B cell (primary cell): ENCODE results near the gene SLC25A43. TPM values are rescaled to one million over a fixed set of nuclear protein-coding genes. Genes with fewer than 3 reads are reported as not detected.

Experiments
- ATAC-seq: fragments of 200-7000 bp; cut with Tn5 transposase; one replicate; pipeline ENCODE4 v1.10.0; 2021; ENCODE audit warnings: low read depth, mild to moderate bottlenecking, moderate number of reproducible peaks, moderate library complexity
- CTCF ChIA-PET: fragments of 350-600 bp; sonication (Branson Sonifier 250); formaldehyde crosslinking; loops from one replicate; lab custom pipeline; 2021; ENCODE audit warnings: antibody characterized with exemption, inconsistent platforms; lab: Charles Lee
- POLR2A ChIA-PET: fragments of 350-600 bp; sonication (Branson Sonifier 250); formaldehyde crosslinking; loops from one replicate; lab custom pipeline; 2021; ENCODE audit warnings: antibody characterized with exemption; lab: Charles Lee
- DNase-seq: peaks from one replicate; pipeline ENCODE4 v3.0.0; 2013
- H2AFZ ChIP-seq: 2 replicates; pipeline ENCODE4 v1.6.1; 2012; ENCODE audit warnings: mild to moderate bottlenecking, low read depth, low read length; ENCODE audit not compliant: insufficient read depth, poor library complexity, severe bottlenecking
- H3K27ac ChIP-seq, 2 donors: 1 replicate in 1 of 2; 2 replicates in 1 of 2; pipeline ENCODE4 v1.5.1; 2012 to 2013; ENCODE audit warnings: low read length in 2 of 2, mild to moderate bottlenecking in 2 of 2, moderate library complexity in 1 of 2
- H3K27me3 ChIP-seq, 4 experiments: fragments of 200-600 bp in 1 of 4; sonication (generic) in 1 of 4; replicated peaks in 1 of 4; 1 replicate in 2 of 4; 2 replicates in 2 of 4; pipeline versions ENCODE4 v1.6.1 to v1.7.0; 2013 to 2016; ENCODE audit warnings: low read length in 3 of 4, mild to moderate bottlenecking in 2 of 4, mixed read lengths in 1 of 4, moderate library complexity in 1 of 4; ENCODE audit not compliant: insufficient read depth in 4 of 4, control insufficient read depth in 3 of 4; ENCODE audit errors: control extremely low read depth in 1 of 4
- H3K36me3 ChIP-seq, 2 experiments: replicated peaks in 1 of 2; 1 replicate in 1 of 2; 2 replicates in 1 of 2; pipeline versions ENCODE4 v1.6.1 to v1.7.1; 2013; ENCODE audit warnings: low read length in 1 of 2; ENCODE audit not compliant: insufficient read depth in 2 of 2, control insufficient read depth in 1 of 2; ENCODE audit errors: control extremely low read depth in 1 of 2, extremely low read depth in 1 of 2
- H3K4me1 ChIP-seq, 2 donors: fragments of 200-600 bp in 1 of 2; sonication (generic) in 1 of 2; 1 replicate in 1 of 2; 2 replicates in 1 of 2; pipeline versions ENCODE4 v1.5.1 to v1.6.1; 2013 to 2017; ENCODE audit warnings: low read length in 2 of 2; ENCODE audit not compliant: control insufficient read depth in 2 of 2, insufficient read depth in 2 of 2
- H3K4me2 ChIP-seq: replicated peaks from 2 replicates; pipeline ENCODE3; 2012; ENCODE audit warnings: mild to moderate bottlenecking, low read depth, low read length; ENCODE audit not compliant: poor library complexity, severe bottlenecking
- H3K4me3 ChIP-seq, 5 experiments: fragments of 200-600 bp in 1 of 5; sonication (generic) in 1 of 5; 1 replicate in 3 of 5; 2 replicates in 2 of 5; pipeline versions ENCODE4 v1.5.1 to v1.7.0; 2011 to 2016; ENCODE audit warnings: low read length in 4 of 5, mild to moderate bottlenecking in 4 of 5, low read depth in 2 of 5, control low read depth in 1 of 5, moderate library complexity in 1 of 5; ENCODE audit not compliant: insufficient read depth in 1 of 5; ENCODE audit errors: control extremely low read depth in 1 of 5, extremely low read depth in 1 of 5
- H3K79me2 ChIP-seq: fragments of 200-600 bp; sonication (generic); one replicate; pipeline ENCODE4 v1.6.0; 2016; ENCODE audit warnings: low read length; ENCODE audit not compliant: control insufficient read depth, insufficient read depth
- H3K9ac ChIP-seq: fragments of 200-600 bp; sonication (generic); 2 replicates; pipeline ENCODE4 v1.6.1; 2017; ENCODE audit warnings: mild to moderate bottlenecking, low read length, moderate library complexity
- H3K9me3 ChIP-seq, 3 donors: one replicate each; pipeline versions ENCODE4 v1.6.1 to v1.7.1; 2013; ENCODE audit warnings: low read length in 2 of 3; ENCODE audit not compliant: control insufficient read depth in 2 of 3, insufficient read depth in 1 of 3; ENCODE audit errors: control extremely low read depth in 1 of 3
- H4K20me1 ChIP-seq: 2 replicates; pipeline ENCODE4 v1.6.0; 2012; ENCODE audit warnings: mild to moderate bottlenecking, low read length; ENCODE audit not compliant: insufficient read depth, control insufficient read depth, poor library complexity, severe bottlenecking
- H3K27ac Mint-ChIP-seq: one replicate; pipeline ENCODE4 v1.8.0; 2021; ENCODE audit warnings: mixed read lengths
- H3K27me3 Mint-ChIP-seq: one replicate; pipeline ENCODE4 v1.8.0; 2021; ENCODE audit warnings: mixed read lengths
- H3K4me1 Mint-ChIP-seq: one replicate; pipeline ENCODE4 v1.8.0; 2021; ENCODE audit warnings: mixed read lengths
- H3K4me3 Mint-ChIP-seq: one replicate; pipeline ENCODE4 v1.8.0; 2021; ENCODE audit warnings: mixed read lengths
- H3K9me3 Mint-ChIP-seq: one replicate; pipeline ENCODE4 v1.8.0; 2022; ENCODE audit warnings: mixed read lengths; ENCODE audit not compliant: insufficient read depth
- EZH2 ChIP-seq: IDR thresholded peaks from 2 replicates; pipeline ENCODE4 v1.6.1; 2012; ENCODE audit warnings: borderline replicate concordance, low read depth, mild to moderate bottlenecking, moderate library complexity, low read length; ENCODE audit not compliant: insufficient read depth, poor library complexity, severe bottlenecking
- WGBS: methylation state at CpG from one replicate; pipeline ENCODE4 v1.1.5; 2013; ENCODE audit warnings: missing lambda C conversion rate; ENCODE audit not compliant: insufficient coverage; 5-methylcytosine and 5-hydroxymethylcytosine counted together
- intact Hi-C: fragments of 100-400 bp; cut with micrococcal nuclease; formaldehyde crosslinking; loops from one replicate; pipeline ENCODE4 v1.10.0; 2022
- polyA plus RNA-seq: library from polyadenylated mRNA; depleted of rRNA; stranded (reverse); fragments of >200 nt; gene quantifications from 2 replicates; pipeline ENCODE4 v1.2.3, GENCODE V29; 2012
- total RNA-seq, 2 donors: library from RNA; stranded (reverse); fragments of 120-200 nt in 1 of 2; gene quantifications; 1 replicate in 1 of 2; 2 replicates in 1 of 2; pipeline versions ENCODE4 v1.2.3 to v1.2.4, GENCODE V29; 2013 to 2022
- TF ChIP-seq, protein P1 (sequence below): fragments of 200-600 bp; IDR thresholded peaks from one replicate; pipeline ENCODE4 v1.8.0; 2022; ENCODE audit warnings: antibody characterized with exemption, mild to moderate bottlenecking

The SLC25A43 gene
- total and polyA plus RNA-seq, 2 donors (not counting 1 experiment from before 2014, with no cell fraction given): 9.1 to 11.2 TPM

DNA sequence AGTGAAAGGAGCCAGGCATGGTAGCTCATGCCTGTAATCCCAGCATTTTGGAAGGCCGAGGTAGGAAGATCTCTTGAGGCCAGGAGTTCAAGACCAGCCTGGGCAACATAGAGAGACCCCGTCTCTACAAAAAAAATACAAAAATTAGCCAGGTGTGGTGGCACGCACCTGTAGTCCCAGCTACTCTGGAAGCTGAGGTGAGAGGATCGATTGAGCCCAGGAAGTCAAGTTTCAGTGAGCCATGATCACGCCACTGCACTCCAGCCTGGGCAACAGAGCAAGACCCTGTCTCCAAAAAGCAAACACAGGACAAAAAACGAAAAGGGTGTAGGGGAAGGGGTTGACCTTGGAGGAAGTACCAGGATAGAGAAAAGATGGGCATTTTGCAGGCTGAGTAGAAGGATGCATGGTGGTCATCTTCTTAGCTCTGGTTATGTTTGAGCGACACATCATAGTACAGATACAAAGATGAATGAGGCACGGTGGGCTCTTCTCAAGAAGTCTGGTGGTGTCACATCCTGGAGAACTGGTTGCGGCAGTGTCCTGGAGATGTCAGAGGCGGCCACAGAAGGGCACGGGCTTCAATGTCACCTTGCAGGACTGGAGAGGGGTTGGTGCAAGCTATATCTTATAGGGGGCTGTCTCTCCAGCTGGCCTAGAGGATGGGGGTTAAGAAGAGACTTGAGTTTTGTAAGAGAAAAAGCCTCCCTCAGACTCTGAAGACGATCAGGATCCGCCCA lies 101.1 kb downstream of the SLC25A43 start:
- H2AFZ ChIP-seq: no peak overlapping the region
- H3K36me3 ChIP-seq: no peaks in the 10 kb centered on the region
- no peaks in the 10 kb centered on the region for H3K9me3 ChIP-seq
- Mint-ChIP-seq H3K4me1 (peaks cover 22% of the 10 kb centered on the region), H3K27ac (no peak overlapping the region), H3K9me3 (no peaks in the 10 kb centered on the region), H3K4me3 (no peak overlapping the region), H3K27me3 (no peaks in the 10 kb centered on the region)
- DNase-seq: no peak
- ChIA-PET POLR2A (no interaction called here), CTCF (interaction anchor here (0.6 to 1.2 kb wide), 2 partner anchors 10 to 15 kb away, joined by 3 to 4 read pairs; no protein-coding TSS in a partner anchor)
- H3K27me3 ChIP-seq: no peaks in the 10 kb centered on the region
- no peak for ATAC-seq
- H3K9ac ChIP-seq: no peak overlapping the region
- H3K79me2 ChIP-seq: no peaks in the 10 kb centered on the region
- TF ChIP-seq EZH2: no peak
- TF ChIP-seq, protein P1, sequence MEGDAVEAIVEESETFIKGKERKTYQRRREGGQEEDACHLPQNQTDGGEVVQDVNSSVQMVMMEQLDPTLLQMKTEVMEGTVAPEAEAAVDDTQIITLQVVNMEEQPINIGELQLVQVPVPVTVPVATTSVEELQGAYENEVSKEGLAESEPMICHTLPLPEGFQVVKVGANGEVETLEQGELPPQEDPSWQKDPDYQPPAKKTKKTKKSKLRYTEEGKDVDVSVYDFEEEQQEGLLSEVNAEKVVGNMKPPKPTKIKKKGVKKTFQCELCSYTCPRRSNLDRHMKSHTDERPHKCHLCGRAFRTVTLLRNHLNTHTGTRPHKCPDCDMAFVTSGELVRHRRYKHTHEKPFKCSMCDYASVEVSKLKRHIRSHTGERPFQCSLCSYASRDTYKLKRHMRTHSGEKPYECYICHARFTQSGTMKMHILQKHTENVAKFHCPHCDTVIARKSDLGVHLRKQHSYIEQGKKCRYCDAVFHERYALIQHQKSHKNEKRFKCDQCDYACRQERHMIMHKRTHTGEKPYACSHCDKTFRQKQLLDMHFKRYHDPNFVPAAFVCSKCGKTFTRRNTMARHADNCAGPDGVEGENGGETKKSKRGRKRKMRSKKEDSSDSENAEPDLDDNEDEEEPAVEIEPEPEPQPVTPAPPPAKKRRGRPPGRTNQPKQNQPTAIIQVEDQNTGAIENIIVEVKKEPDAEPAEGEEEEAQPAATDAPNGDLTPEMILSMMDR: no peak
- 100% methylated on average over 3 of the region's 13 CpGs for WGBS
- no peak overlapping the region for H3K4me3 ChIP-seq
- intact Hi-C loops: no loop called here
- H3K27ac ChIP-seq: no peak overlapping the region
- peak overlapping the region; percentile 21 for H3K4me2 ChIP-seq
- peaks cover 17 to 38% of the 10 kb centered on the region in 2 donors for H3K4me1 ChIP-seq
- no peaks in the 10 kb centered on the region for H4K20me1 ChIP-seq

DNA sequence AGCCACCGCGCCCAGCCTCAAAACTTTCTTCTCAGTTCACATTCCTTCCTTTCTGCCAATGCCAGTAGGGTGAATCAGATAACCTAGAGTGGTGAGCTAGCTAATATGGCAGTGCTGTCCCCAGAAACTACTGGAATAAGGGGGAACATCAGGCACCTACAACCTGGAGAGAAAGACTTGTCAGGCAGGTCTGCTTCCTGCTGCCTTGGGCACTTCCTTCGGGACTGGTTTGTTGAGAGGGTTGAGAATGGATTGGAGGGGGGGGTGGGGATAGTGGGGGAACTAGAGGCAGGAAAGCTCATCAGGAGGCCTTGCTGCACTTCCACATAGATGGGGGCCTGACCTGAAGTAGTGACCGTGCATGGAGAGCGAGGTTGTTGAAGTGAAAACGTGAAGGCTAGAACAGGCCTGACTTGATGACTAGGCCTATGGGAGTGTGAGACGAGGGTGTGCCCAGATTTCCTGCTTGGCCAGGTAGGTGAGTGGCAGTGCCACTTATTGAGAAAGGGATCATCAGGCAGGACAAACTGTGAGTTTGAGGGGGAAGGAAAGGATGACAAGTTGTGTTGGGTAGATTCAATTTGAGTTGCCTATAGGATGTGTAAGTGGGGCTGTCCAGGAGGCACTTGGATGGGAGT lies 102.5 kb downstream of the SLC25A43 start:
- WGBS: 100% methylated on average over 3 of the region's 7 CpGs
- ChIA-PET CTCF (no interaction called here), POLR2A (no interaction called here)
- Histone ChIP-seq H2AFZ (no peak overlapping the region), H3K27ac (no peak overlapping the region), H3K9me3 (no peaks in the 10 kb centered on the region), H3K79me2 (no peaks in the 10 kb centered on the region), H3K4me3 (no peak overlapping the region), H3K9ac (no peak overlapping the region), H3K36me3 (no peaks in the 10 kb centered on the region), H4K20me1 (no peaks in the 10 kb centered on the region), H3K4me2 (peak overlapping the region; percentile 21), H3K27me3 (no peaks in the 10 kb centered on the region), H3K4me1 (peaks cover 10 to 29% of the 10 kb centered on the region in 2 donors)
- Mint-ChIP-seq H3K4me1 (peaks cover 14% of the 10 kb centered on the region), H3K27ac (peak overlapping the region; percentile 53), H3K9me3 (no peaks in the 10 kb centered on the region), H3K27me3 (no peaks in the 10 kb centered on the region), H3K4me3 (no peak overlapping the region)
- no peak for DNase-seq
- intact Hi-C loops: no loop called here
- TF ChIP-seq EZH2: no peak
- ATAC-seq: no peak
